Choroid plexus epithelial cell (primary cell): ENCODE measurements around the gene MYCBP2.
A peak's percentile ranks its signal among the peaks of the same experiment; 100 is the strongest.

ENCODE experiments used
- DNase-seq: peaks from one replicate; pipeline ENCODE4 v3.0.0-alpha.2; 2010; ENCODE audit warnings: low read depth
- H3K4me3 ChIP-seq: 2 replicates; pipeline ENCODE4 v1.5.1; 2011; ENCODE audit warnings: low read depth, mild to moderate bottlenecking, control low read depth, low read length, moderate library complexity
- CTCF ChIP-seq: conservative IDR thresholded peaks from 2 replicates; pipeline ENCODE4 v1.5.1; 2011; ENCODE audit warnings: low read depth, mild to moderate bottlenecking, control low read depth, inconsistent platforms, low read length, moderate library complexity

The MYCBP2 gene

GRCh38 chr13:77168237-77168636 is 158.7 kb downstream of the MYCBP2 start:
- H3K4me3 ChIP-seq, result no peak overlapping the region
- DNase-seq, result no peak
- no peak for TF ChIP-seq CTCF

- no peak for DNase-seq
- no peak overlapping the region for H3K4me3 ChIP-seq
- no peak for TF ChIP-seq CTCF
These were observed 176.2 kb downstream of the MYCBP2 start for GRCh38 chr13:77150651-77151050.

GRCh38 chr13:77143431-77143830 is 183.5 kb downstream of the MYCBP2 start:
- H3K4me3 ChIP-seq, result no peak overlapping the region
- peak; percentile 82 for DNase-seq
- TF ChIP-seq CTCF, result no peak

GRCh38 chr13:77139306-77139705 is 187.6 kb downstream of the MYCBP2 start:
- DNase-seq, result no peak
- H3K4me3 ChIP-seq, result no peak overlapping the region
- no peak for TF ChIP-seq CTCF

- no peak overlapping the region for H3K4me3 ChIP-seq
- no peak for TF ChIP-seq CTCF
- no peak for DNase-seq
These were observed 188.1 kb downstream of the MYCBP2 start for GRCh38 chr13:77138813-77139212.

GRCh38 chr13:77136902-77137420 is 189.9 kb downstream of the MYCBP2 start:
- DNase-seq, result peak; percentile 98
- TF ChIP-seq CTCF, result no peak
- no peak overlapping the region for H3K4me3 ChIP-seq

- no peak for TF ChIP-seq CTCF
- no peak overlapping the region for H3K4me3 ChIP-seq
- no peak for DNase-seq
These were observed 202.5 kb downstream of the MYCBP2 start for GRCh38 chr13:77124423-77124822.
